Activated T-cell treated with anti-CD3 and anti-CD28 coated beads, Interleukin-2, amount 50 U/mL, for 24 hours (primary cell): Measurements from ENCODE around the gene KRT82.

ENCODE experiments used
- DNase-seq: peaks from one replicate; pipeline ENCODE4 v3.0.0-alpha.2; 2020
- H3K27ac Mint-ChIP-seq: 2 replicates; pipeline ENCODE4 v1.8.0; 2020; ENCODE audit warnings: mild to moderate bottlenecking, mixed read lengths
- H3K27me3 Mint-ChIP-seq: 2 replicates; pipeline ENCODE4 v1.8.0; 2020; ENCODE audit warnings: mixed read lengths
- H3K36me3 Mint-ChIP-seq: 2 replicates; pipeline ENCODE4 v1.8.0; 2020; ENCODE audit warnings: low read depth, mixed read lengths
- H3K4me1 Mint-ChIP-seq: 2 replicates; pipeline ENCODE4 v1.8.0; 2020; ENCODE audit warnings: low read depth, mixed read lengths
- H3K4me3 Mint-ChIP-seq: 2 replicates; pipeline ENCODE4 v1.8.0; 2020; ENCODE audit warnings: mild to moderate bottlenecking, moderate library complexity, mixed read lengths
- H3K9me3 Mint-ChIP-seq: 2 replicates; pipeline ENCODE4 v1.8.0; 2020; ENCODE audit warnings: mixed read lengths

Gene KRT82

DNA sequence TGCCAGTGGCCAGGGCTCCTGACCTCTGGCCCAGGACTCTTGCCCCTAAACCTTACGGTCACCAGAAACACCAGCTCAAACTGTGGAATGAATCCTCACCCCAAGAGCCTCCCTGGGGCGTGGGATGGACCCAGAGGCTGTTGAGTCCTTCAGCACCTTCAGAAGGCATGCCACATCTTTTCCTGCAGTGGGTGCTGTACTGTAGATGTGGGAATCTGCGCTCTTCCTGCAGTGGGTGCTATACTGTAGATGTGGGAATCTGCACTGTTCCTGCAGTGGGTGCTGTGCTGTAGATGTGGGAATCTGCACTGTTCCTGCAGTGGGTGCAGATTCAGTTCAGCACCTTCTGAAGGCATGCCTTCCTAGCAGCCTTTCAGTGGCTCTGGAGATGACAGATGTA lies 1.2 kb downstream of the KRT82 start:
- Mint-ChIP-seq H3K27me3 (no peaks in the 10 kb centered on the region), H3K4me3 (no peak overlapping the region), H3K4me1 (no peaks in the 10 kb centered on the region), H3K27ac (no peak overlapping the region), H3K36me3 (no peaks in the 10 kb centered on the region), H3K9me3 (no peaks in the 10 kb centered on the region)
- DNase-seq, result no peak

DNA sequence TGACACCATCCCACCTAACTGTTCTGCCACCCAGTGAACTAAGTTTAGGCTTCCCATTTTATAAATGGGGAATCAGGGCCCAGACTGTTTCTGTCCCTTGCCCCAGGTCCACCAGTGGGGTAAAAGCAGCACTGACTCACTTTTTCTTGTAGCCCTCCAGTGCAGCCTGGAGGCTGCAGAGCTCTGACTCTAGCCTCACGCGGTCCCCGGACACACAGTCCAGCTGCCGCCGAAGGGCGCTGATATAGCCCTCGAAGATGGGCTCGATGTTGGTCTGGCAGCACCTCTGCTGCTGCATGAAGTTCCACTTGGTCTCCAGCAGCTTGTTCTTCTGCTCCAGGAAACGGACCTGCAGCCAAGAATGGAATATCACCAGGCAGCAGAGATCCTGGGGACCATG lies 2.6 kb downstream of the KRT82 start:
- Mint-ChIP-seq H3K9me3 (no peaks in the 10 kb centered on the region), H3K4me3 (no peak overlapping the region), H3K27ac (no peak overlapping the region), H3K36me3 (no peaks in the 10 kb centered on the region), H3K4me1 (no peaks in the 10 kb centered on the region), H3K27me3 (no peaks in the 10 kb centered on the region)
- DNase-seq, result no peak

DNA sequence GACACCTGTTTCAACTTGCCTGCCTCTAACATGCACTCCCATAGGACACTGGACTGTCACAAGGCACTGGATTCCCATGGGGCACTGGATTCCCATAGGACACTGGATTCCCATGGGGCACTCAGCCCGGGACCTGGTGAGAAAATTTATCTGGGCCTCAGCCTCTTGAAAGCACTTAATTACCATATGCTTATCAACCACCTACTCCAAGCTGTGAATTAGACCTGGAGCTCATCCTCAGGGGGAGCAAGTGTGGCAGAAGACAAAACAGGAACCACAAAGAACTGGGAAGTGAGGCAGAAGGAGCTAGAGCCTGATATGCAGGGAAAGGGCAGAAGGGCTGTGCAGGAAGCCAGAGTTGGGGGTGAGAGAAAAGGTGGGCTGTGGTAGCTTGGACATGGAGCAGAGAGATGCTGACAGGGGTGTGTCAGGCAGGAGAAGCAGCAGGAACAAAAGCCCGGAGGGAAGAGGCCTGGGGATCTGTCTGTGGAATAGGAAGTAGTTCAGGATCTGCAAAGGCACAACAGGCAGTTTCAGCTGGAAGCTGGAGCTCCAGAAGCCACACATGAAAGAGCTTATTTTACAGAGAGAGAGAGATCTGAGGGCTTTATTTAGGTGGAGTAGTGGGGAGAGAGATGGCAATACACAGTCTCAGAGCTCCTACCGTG lies 3.1 kb downstream of the KRT82 start:
- Mint-ChIP-seq H3K27ac (no peak overlapping the region), H3K36me3 (no peaks in the 10 kb centered on the region), H3K4me1 (no peaks in the 10 kb centered on the region), H3K27me3 (no peaks in the 10 kb centered on the region), H3K9me3 (no peaks in the 10 kb centered on the region), H3K4me3 (no peak overlapping the region)
- DNase-seq, result no peak

DNA sequence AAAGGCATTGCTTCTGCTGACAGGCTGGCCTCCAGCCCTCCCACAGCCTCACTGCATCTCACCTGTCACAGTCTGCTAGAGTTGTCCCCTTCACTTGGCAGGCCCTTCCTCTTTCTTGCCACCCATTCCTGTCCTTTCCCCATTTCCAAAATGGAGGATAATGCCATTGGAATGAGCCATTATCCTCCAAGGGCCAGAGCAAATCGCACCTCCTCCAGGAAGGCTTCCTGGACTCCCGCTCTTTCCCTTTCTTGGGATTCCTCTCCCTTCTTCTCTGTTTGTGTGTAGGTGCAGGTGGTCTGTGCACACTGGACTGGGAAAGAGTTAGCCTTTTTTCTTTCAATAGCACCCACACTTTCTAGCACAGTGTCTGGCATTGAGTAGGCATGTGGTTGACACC lies 3.8 kb downstream of the KRT82 start:
- DNase-seq, result no peak
- Mint-ChIP-seq H3K36me3 (no peaks in the 10 kb centered on the region), H3K9me3 (no peaks in the 10 kb centered on the region), H3K27ac (no peak overlapping the region), H3K4me1 (no peaks in the 10 kb centered on the region), H3K27me3 (no peaks in the 10 kb centered on the region), H3K4me3 (no peak overlapping the region)

- H3K36me3 Mint-ChIP-seq, result no peaks in the 10 kb centered on the region
- H3K9me3 Mint-ChIP-seq, result no peaks in the 10 kb centered on the region
- no peaks in the 10 kb centered on the region for H3K4me1 Mint-ChIP-seq
- H3K27ac Mint-ChIP-seq, result no peak overlapping the region
- DNase-seq, result no peak
- H3K27me3 Mint-ChIP-seq, result no peaks in the 10 kb centered on the region
- H3K4me3 Mint-ChIP-seq, result no peak overlapping the region
Observed at GRCh38 chr12:52401926-52402325, 4.2 kb downstream of the KRT82 start.

- H3K36me3 Mint-ChIP-seq, result no peaks in the 10 kb centered on the region
- H3K9me3 Mint-ChIP-seq, result no peaks in the 10 kb centered on the region
- DNase-seq, result no peak
- H3K27me3 Mint-ChIP-seq, result no peaks in the 10 kb centered on the region
- H3K4me1 Mint-ChIP-seq, result no peaks in the 10 kb centered on the region
- no peak overlapping the region for H3K27ac Mint-ChIP-seq
- H3K4me3 Mint-ChIP-seq, result no peak overlapping the region
Observed at GRCh38 chr12:52401526-52401925, 4.6 kb downstream of the KRT82 start.

- Mint-ChIP-seq H3K9me3 (no peaks in the 10 kb centered on the region), H3K4me3 (no peak overlapping the region), H3K27ac (no peak overlapping the region), H3K4me1 (no peaks in the 10 kb centered on the region), H3K36me3 (no peaks in the 10 kb centered on the region), H3K27me3 (no peaks in the 10 kb centered on the region)
- no peak for DNase-seq
Observed at GRCh38 chr12:52400906-52401305, 5.2 kb downstream of the KRT82 start.

GRCh38 chr12:52399756-52400155 lies 6.4 kb downstream of the KRT82 start:
- H3K4me1 Mint-ChIP-seq, result no peaks in the 10 kb centered on the region
- no peaks in the 10 kb centered on the region for H3K36me3 Mint-ChIP-seq
- no peak for DNase-seq
- no peaks in the 10 kb centered on the region for H3K9me3 Mint-ChIP-seq
- H3K27ac Mint-ChIP-seq, result no peak overlapping the region
- peaks cover 5% of the 10 kb centered on the region for H3K27me3 Mint-ChIP-seq
- no peak overlapping the region for H3K4me3 Mint-ChIP-seq

- no peak for DNase-seq
- Mint-ChIP-seq H3K4me1 (no peaks in the 10 kb centered on the region), H3K4me3 (no peak overlapping the region), H3K27me3 (peaks cover 5% of the 10 kb centered on the region), H3K27ac (no peak overlapping the region), H3K9me3 (no peaks in the 10 kb centered on the region), H3K36me3 (no peaks in the 10 kb centered on the region)
Observed at GRCh38 chr12:52398176-52398575, 8.0 kb downstream of the KRT82 start.

- no peak for DNase-seq
- Mint-ChIP-seq H3K27ac (no peak overlapping the region), H3K27me3 (peaks cover 5% of the 10 kb centered on the region), H3K36me3 (no peaks in the 10 kb centered on the region), H3K4me1 (no peaks in the 10 kb centered on the region), H3K9me3 (no peaks in the 10 kb centered on the region), H3K4me3 (no peak overlapping the region)
Observed at GRCh38 chr12:52396656-52397055, 9.5 kb downstream of the KRT82 start.

DNA sequence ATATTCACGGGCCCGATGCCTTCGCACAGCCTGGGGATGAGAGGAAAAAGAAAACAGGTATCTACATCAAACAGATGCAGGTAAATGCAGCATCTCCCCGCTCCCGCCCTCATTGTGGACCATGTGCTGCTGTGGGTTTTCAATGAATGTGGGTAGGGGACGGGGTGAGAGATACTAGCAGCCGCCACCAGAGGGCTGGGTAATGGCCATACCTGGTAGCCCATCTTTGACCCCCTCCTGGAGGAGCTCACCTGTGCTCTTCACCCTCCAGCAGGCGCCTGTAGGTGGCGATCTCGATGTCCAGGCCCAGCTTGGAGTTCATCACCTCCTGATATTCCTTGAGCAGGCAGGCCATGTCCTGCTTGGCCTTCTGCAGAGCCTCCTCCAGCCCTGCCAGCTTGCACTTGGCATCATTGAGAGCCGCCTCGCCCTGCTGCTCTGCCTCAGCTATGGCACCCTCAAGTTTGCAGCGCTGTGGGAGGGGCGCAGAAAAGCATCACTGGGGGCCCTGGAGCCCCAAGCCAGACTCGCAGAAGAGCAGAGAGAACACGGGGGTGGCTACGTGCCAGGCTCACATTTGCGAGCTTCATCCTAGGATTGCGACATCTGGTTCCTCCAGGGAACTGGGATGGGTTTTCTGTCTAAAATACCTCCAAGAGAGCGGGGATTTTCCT lies 10.2 kb downstream of the KRT82 start:
- no peaks in the 10 kb centered on the region for H3K9me3 Mint-ChIP-seq
- no peaks in the 10 kb centered on the region for H3K4me1 Mint-ChIP-seq
- H3K27me3 Mint-ChIP-seq, result peaks cover 5% of the 10 kb centered on the region
- DNase-seq, result no peak
- no peak overlapping the region for H3K27ac Mint-ChIP-seq
- H3K4me3 Mint-ChIP-seq, result no peak overlapping the region
- H3K36me3 Mint-ChIP-seq, result no peaks in the 10 kb centered on the region

- Mint-ChIP-seq H3K4me1 (no peaks in the 10 kb centered on the region), H3K27ac (no peak overlapping the region)
- DNase-seq, result no peak
Observed at GRCh38 chr12:52394836-52395405, 11.2 kb downstream of the KRT82 start.

DNA sequence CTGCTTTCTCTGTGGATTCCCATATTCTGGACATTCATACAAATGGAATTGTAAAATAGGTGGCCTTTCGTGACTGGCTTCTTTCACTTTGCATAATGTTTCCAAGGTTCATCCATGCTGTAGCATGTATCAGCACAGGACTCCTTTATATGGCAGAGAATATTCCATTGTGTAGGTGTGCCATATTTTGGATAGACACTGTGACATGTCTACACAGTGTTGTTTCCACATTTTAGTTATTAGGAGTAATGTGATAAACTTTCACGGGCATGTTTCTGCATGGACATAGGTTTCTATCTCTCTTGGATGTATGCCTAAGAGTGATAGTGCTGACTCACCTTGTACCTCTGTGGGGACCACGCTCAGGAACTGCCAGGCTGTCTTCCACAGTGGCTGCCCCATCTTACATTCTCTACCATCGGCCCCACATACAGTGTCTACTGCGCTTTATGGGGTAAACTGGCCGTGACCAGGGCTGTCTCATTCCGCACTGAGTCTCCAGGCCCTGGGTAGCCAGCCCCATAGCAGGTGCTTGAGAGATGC lies 13.6 kb downstream of the KRT82 start:
- Mint-ChIP-seq H3K9me3 (no peaks in the 10 kb centered on the region), H3K27ac (no peak overlapping the region), H3K36me3 (no peaks in the 10 kb centered on the region), H3K4me1 (no peaks in the 10 kb centered on the region), H3K4me3 (no peak overlapping the region), H3K27me3 (peaks cover 12% of the 10 kb centered on the region)
- DNase-seq, result no peak

More at GRCh38 chr12:52394836-52395405, 11.2 kb downstream of the KRT82 start:
- no peaks in the 10 kb centered on the region for H3K36me3 Mint-ChIP-seq
- H3K4me3 Mint-ChIP-seq, result no peak overlapping the region
- H3K27me3 Mint-ChIP-seq, result peaks cover 5% of the 10 kb centered on the region
- H3K9me3 Mint-ChIP-seq, result no peaks in the 10 kb centered on the region

DNA sequence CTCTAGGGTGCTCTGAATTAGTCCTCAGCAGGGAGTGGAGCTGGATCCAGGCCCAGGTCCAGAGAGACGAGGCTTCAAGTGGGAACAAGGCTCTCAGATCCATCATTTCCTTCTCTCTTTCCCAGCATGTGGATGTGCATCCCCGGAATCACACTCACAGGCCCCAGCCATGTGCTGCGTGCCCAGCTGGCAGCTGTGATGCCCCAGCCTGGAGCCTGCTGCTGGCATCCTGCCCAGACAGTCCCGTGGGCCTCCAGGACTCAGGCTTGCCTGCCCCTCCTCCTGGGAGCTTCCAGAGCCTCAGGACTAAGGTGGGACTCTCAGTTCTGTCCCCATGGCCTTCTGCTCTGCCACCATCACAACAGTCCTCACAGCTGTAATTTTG lies 14.5 kb downstream of the KRT82 start:
- Mint-ChIP-seq H3K27ac (no peak overlapping the region), H3K4me1 (no peaks in the 10 kb centered on the region), H3K9me3 (no peaks in the 10 kb centered on the region), H3K36me3 (no peaks in the 10 kb centered on the region), H3K27me3 (peaks cover 12% of the 10 kb centered on the region), H3K4me3 (no peak overlapping the region)
- DNase-seq, result no peak
